Panc1 (cell line): ENCODE data around the gene NEK6. TPM values are rescaled to one million over a fixed set of nuclear protein-coding genes. Genes with fewer than 3 reads are reported as not detected.

ENCODE experiments used
- ATAC-seq: fragments of 200-7000 bp; cut with Tn5 transposase; 2 replicates; pipeline ENCODE4 v1.9.1; 2020; ENCODE audit warnings: mild to moderate bottlenecking, moderate library complexity
- BruUV-seq: library from RNA; stranded (reverse); fragments of 400-500 nt; replicated peaks from 2 replicates; lab custom pipeline; 2021; lab: Mats Ljungman, UMichigan
- CTCF ChIA-PET: fragments of 300-600 bp; sonication (Branson Sonifier 250); formaldehyde crosslinking; loops from one replicate; lab custom pipeline; 2022; ENCODE audit warnings: antibody characterized with exemption; lab: Charles Lee
- POLR2A ChIA-PET: fragments of 300-600 bp; sonication (Branson Sonifier 250); formaldehyde crosslinking; loops from one replicate; lab custom pipeline; 2022; ENCODE audit warnings: antibody characterized with exemption; lab: Charles Lee
- DNase-seq: peaks from one replicate; pipeline ENCODE4 v3.0.0-alpha.2; 2010; ENCODE audit warnings: low read depth, low spot score
- H3K27ac ChIP-seq: 2 replicates; pipeline ENCODE4 v1.5.1; 2011; ENCODE audit warnings: mild to moderate bottlenecking, low read length, inconsistent platforms
- H3K27me3 ChIP-seq: fragments of 200-500 bp; sonication (Bioruptor generic); 2 replicates; pipeline ENCODE4 v1.6.0; 2014; ENCODE audit warnings: low read length, inconsistent platforms; ENCODE audit not compliant: control insufficient read depth, insufficient read depth
- H3K36me3 ChIP-seq: fragments of 200-500 bp; sonication (Bioruptor generic); 2 replicates; pipeline ENCODE4 v1.5.1; 2014; ENCODE audit warnings: inconsistent platforms, mild to moderate bottlenecking, low read length, moderate library complexity; ENCODE audit not compliant: control insufficient read depth, insufficient read depth
- H3K4me1 ChIP-seq: 2 replicates; pipeline ENCODE4 v1.5.1; 2011; ENCODE audit warnings: inconsistent platforms, mild to moderate bottlenecking, low read length, moderate library complexity; ENCODE audit not compliant: control insufficient read depth, insufficient read depth
- H3K4me3 ChIP-seq, 2 experiments: 2 replicates each; pipeline ENCODE4 v1.5.1; 2011 to 2012; ENCODE audit warnings: low read depth in 2 of 2, low read length in 2 of 2, mild to moderate bottlenecking in 2 of 2, inconsistent platforms in 1 of 2, moderate library complexity in 1 of 2
- H3K9me3 ChIP-seq: fragments of 200-500 bp; sonication (Bioruptor generic); 2 replicates; pipeline ENCODE4 v1.5.1; 2014; ENCODE audit warnings: low read depth, mild to moderate bottlenecking, inconsistent platforms, low read length, moderate library complexity; ENCODE audit not compliant: control insufficient read depth, insufficient read depth
- CTCF ChIP-seq: fragments of 450-650 bp; IDR thresholded peaks from 2 replicates; pipeline ENCODE4 v1.5.1; 2017; ENCODE audit warnings: mild to moderate bottlenecking
- POLR2AphosphoS5 ChIP-seq: IDR thresholded peaks from 2 replicates; pipeline ENCODE4 v1.6.1; 2012; ENCODE audit warnings: mild to moderate bottlenecking, low read depth, low read length, moderate library complexity
- REST ChIP-seq, 2 experiments: IDR thresholded peaks; 2 replicates each; pipeline ENCODE4 v1.6.1; 2011 to 2012; ENCODE audit warnings: low read depth in 2 of 2, control low read depth in 1 of 2, low read length in 1 of 2, mild to moderate bottlenecking in 1 of 2, moderate library complexity in 1 of 2; ENCODE audit not compliant: insufficient read depth in 1 of 2
- SIN3A ChIP-seq: IDR thresholded peaks from 2 replicates; pipeline ENCODE4 v1.6.1; 2012; ENCODE audit warnings: low read depth, mild to moderate bottlenecking, low read length, moderate library complexity, borderline replicate concordance; ENCODE audit not compliant: insufficient read depth
- TCF7L2 ChIP-seq: IDR thresholded peaks from 2 replicates; pipeline ENCODE4 v1.6.1; 2011; ENCODE audit warnings: mild to moderate bottlenecking, low read depth, low read length, inconsistent platforms
- in situ Hi-C: cut with HindIII; loops from 2 replicates; pipeline ENCODE4 v1.10.0; 2016; ENCODE audit warnings: low sequenced_read_pairs, low pct_unique_long_range_greater_than_20kb
- intact Hi-C: fragments of 100-400 bp; cut with micrococcal nuclease; formaldehyde crosslinking; loops from one replicate; pipeline ENCODE4 v1.10.0; 2022; ENCODE audit not compliant: unreplicated experiment
- total RNA-seq: library from RNA; stranded (reverse); gene quantifications from one replicate; pipeline ENCODE4 v1.2.1, GENCODE V29; 2021; ENCODE audit not compliant: unreplicated experiment

Gene NEK6
- total RNA-seq, 1 experiment from 2014 or later: 56.3 TPM

GRCh38 chr9:124225945-124226344 lies 31.8 kb upstream of the NEK6 start:
- Histone ChIP-seq H3K9me3 (no peaks in the 10 kb centered on the region), H3K27me3 (no peaks in the 10 kb centered on the region), H3K4me3 (no peak overlapping the region), H3K27ac (no peak overlapping the region), H3K4me1 (0 out of 2 replicates have a peak, but pooled peaks cover 2% of the 10 kb centered on the region), H3K36me3 (no peaks in the 10 kb centered on the region)
- TF ChIP-seq POLR2AphosphoS5 (no peak), REST (IDR thresholded peaks at IDR 0.05; ENCODE audit: insufficient read depth in 1 of 2, low read depth in 2 of 2, low read length in 1 of 2) (no peak), SIN3A (no peak), TCF7L2 (no peak), CTCF (no peak)
- ATAC-seq (no peak), DNase-seq (no peak)
- no TSS peak for BruUV-seq
- in situ Hi-C loops: no loop called here
- CTCF ChIA-PET: no interaction called here
- POLR2A ChIA-PET: no interaction called here
- intact Hi-C loops: no loop called here

- intact Hi-C loops: no loop called here
- in situ Hi-C loops: no loop called here
- ATAC-seq (no peak), DNase-seq (no peak)
- Histone ChIP-seq H3K4me3 (no peak overlapping the region), H3K36me3 (no peaks in the 10 kb centered on the region), H3K4me1 (no peaks in the 10 kb centered on the region), H3K9me3 (no peaks in the 10 kb centered on the region), H3K27me3 (no peaks in the 10 kb centered on the region), H3K27ac (no peak overlapping the region)
- BruUV-seq: no TSS peak
- CTCF ChIA-PET: no interaction called here
- POLR2A ChIA-PET: no interaction called here
- TF ChIP-seq CTCF (no peak), REST (IDR thresholded peaks at IDR 0.05; ENCODE audit: insufficient read depth in 1 of 2, low read depth in 2 of 2, low read length in 1 of 2) (no peak), TCF7L2 (no peak), SIN3A (no peak), POLR2AphosphoS5 (no peak)
Measured at GRCh38 chr9:124228516-124228915, 29.2 kb upstream of the NEK6 start.
